ELR (cell line): ENCODE results near the gene VSTM1.
"Not testable (repeated sequence)": the region's sequence is repeated elsewhere in the genome, so short reads cannot be mapped to it uniquely, and the experiment has no call there.

Experiments used
- DNase-seq: peaks from one replicate; pipeline ENCODE4 v3.0.0-alpha.2; 2015; ENCODE audit warnings: low read depth

Gene VSTM1

DNA sequence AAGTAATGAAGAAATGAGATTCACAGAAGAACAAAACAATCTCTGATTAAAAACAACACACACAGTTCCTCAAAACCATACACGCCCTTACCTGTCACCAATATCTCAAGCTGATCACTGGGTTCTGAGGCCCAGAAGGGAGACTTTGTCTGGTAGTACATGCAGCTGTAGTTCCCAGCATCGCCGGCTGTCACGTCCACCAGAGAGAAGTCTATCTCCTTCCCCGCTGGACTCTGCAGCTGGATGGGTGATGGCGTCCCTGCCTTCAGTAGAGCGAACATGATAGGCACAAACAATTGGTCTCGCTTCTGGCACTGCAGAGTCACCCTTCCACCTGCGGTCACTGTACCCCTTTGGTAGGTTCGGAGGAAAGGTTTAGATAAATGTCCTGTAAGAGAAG is 10.1 kb upstream of the VSTM1 start:
- DNase-seq = no peak

- no peak for DNase-seq
Observed at GRCh38 chr19:54069470-54069869, 5.8 kb upstream of the VSTM1 start.

- no peak for DNase-seq
Observed at GRCh38 chr19:54062643-54063042, 1.1 kb downstream of the VSTM1 start.

DNA sequence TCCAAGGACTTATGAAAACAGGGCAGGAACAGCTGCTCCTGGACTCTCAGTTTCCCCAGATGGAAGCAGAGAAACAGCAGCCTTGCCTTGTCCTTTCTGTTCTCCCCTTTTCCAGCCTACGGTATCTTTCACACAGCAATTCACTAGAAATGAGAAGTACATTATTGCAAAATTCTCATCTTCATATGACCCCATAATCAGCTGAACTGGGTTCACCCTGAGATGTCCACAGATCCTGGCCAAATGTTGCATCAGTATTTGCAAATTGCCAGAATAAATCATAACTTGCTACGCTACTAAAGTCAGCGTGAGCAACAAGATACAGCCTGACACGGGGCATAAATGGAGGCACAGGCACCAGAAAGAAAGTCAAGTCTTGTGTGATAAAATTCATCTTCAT is 16.1 kb downstream of the VSTM1 start:
- DNase-seq = no peak

DNA sequence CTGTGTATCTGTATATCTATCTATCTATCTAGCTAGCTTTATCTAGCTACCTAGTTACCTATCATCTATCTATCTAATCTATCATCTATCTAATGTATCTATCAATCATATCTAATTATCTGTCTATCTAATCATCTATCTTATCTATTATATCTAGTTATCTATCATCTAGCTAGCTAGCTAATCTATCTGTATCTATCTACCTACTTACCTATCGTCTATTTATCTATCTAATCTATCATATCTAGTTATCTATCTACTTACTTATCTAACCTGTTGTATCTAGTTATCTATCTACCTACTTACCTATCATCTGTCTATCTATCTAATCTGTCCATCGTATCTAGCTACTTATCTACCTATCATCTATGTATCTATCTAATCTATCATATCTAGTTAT is 17.9 kb downstream of the VSTM1 start:
- no peak for DNase-seq

DNA sequence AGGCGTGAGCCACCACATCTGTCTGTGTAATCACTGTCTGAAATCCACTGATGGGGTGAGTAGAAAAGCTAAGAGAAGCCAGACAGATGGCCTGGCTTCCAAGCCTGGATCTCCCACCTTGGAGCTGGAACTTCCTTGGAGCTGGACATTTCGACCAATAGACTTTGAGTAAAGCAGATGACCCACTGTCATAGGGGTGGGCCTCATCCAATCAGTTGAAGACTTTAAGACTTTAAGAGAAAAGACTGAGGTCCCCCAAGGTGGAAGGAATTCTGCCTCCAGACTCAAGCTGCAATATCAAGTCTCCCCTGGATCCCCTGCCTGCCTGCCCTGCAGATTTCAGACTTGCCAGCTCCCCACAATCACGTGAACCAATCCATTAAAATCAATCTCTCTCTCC is 20.7 kb downstream of the VSTM1 start:
- no peak for DNase-seq

GRCh38 chr19:54041969-54042606 is 21.6 kb downstream of the VSTM1 start:
- DNase-seq = no peak

- no peak for DNase-seq
Observed at GRCh38 chr19:54040003-54040402, 23.7 kb downstream of the VSTM1 start.

DNA sequence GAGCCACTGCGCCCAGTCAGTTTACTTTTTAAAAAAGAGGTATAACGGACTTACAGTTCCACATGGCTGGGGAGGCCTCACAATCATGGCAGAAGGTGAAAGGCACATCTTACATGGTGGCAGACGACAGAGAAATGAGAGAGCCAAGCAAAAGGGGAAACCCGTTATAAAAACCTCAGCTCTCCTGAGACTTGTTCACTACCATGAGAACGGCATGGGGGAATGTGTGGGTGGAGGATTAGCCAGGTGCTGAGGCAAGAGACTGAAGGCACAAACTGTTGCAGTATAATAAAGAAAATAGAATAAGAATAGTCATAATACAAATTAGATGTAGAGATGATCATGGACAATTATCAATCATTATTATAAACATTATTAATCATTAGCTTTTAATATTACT is 27.2 kb downstream of the VSTM1 start:
- not testable (repeated sequence) for DNase-seq

GRCh38 chr19:54035215-54036178 is 28.2 kb downstream of the VSTM1 start:
- DNase-seq = peak; percentile 88

DNA sequence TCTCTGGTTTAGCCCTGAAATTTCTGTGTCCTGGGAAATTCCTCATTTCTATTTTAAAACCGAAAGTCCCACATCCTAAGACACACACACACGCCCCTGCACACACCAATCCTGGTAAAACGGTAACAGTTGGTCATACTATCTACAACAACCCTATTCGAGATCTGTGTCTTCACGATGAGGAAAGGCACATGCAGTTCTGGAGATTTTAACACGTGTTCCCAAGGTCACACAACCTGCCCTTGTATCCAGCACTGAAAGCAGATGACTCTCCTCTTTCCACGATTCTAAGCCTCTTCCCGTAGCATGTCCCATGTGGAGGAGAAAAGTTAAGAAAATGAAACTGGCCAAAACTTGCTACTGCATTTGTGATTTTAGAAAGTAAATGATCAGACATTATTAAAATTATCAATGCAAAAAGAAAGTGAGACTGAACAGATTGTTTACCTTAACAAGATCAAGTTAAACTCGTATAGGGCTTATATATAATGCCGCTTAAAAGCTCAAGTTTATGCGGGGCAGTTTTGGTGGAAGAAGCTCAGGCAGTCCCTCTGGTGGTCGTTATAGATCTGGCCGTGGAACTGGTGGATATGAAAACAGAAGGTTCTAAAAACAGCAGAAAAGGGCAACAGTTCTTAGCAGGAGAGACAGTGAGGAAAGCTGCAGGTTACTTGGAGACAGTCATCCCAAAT is 32.7 kb downstream of the VSTM1 start:
- DNase-seq = peak; percentile 40

GRCh38 chr19:54029930-54030490 is 33.7 kb downstream of the VSTM1 start:
- peak; percentile 73 for DNase-seq

GRCh38 chr19:54029301-54029700 is 34.4 kb downstream of the VSTM1 start:
- no peak for DNase-seq

DNA sequence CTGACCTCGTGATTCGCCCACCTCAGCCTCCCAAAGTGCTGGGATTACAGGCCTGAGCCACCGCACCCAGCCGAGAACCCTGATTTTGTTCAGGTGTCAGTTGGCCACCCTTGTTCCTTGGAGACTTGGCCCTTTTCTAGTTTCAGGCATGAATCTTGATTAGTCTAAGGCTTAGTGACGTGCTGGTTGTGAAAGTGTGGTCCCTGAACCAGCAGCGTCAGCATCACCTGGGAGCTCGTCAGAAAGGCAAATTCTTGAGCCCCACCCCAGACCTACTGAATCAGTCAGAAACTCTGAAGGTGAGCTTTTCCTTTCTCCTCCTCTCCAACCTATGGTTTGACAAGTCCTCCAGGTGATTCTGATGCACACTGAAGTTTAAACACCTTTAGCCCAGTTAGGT is 37.0 kb downstream of the VSTM1 start:
- no peak for DNase-seq

DNA sequence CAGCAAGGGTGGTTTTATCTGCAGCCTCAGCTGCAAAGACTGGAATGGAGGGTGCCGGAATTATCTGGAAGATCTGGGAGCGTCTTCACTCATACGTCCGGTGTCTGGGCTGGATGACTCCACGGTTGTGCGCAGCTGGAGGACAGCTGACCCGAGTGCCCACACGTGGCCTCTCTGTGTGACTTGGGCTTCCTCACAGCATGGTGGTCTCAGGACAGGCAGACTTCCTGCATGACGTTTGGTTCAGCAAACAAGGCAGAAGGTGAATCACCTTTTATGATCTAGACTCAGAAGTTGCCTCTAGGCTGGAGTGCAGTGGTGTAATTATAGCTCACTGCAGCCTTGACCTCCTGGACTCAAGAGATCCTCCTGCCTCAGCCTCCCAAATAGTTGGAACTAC is 39.0 kb downstream of the VSTM1 start:
- DNase-seq = peak; percentile 72

DNA sequence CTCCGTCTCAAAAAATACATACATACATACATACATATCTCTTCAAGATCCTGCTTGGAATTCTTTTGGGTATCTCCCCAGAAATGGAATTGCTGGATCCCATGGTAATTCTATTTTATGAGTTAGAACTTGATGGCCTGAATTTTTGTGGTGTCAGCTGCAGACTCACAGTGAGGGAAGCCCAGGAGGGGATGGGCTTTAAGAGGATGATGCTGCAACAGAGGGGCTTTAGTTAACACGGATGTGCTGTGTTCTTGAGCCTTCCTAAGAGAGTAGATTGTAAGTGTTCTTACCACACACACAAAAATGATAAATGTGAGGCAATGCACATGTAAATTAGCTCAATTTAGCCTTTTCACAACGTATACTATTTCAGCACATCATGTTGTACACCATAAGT is 40.5 kb downstream of the VSTM1 start:
- DNase-seq = peak; percentile 12

DNA sequence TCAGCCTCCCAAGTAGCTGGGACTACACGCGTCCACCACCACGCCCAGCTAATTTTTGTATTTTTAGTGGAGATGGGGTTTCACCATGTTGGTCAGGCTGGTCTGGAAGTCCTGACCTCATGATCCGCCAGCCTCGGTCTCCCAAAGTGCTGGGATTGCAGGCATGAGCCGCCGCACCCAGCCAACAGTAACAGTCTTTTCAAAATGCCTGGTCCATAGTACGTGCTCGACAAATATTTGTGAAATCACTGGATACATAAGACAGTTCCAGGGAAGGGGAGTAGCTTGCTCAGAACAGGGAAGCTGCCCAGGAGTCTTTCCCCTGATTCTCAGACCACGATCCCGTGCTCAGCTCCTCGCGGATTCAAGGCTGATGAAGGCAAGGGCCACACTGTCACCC is 41.8 kb downstream of the VSTM1 start:
- no peak for DNase-seq

- no peak for DNase-seq
Observed at GRCh38 chr19:54021363-54021762, 42.3 kb downstream of the VSTM1 start.

DNA sequence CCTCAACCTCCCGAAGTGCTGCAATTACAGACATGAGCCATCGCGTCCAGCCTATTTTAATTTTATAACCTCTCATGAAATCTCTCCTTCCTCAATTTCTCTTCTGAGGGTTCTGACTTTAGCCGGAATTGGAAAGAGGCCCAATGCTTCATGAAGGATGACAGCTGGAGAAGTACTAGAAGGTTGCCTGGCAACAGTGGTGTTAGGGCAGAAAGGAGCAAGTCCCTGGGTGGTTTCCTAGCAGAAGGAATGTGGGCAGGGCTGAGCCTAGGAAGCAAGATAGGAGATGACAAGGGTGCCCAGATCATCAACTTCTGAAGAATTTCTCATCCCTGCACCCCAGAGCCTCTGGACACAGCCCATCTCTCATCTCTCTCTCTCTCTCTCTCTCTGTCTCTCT is 46.4 kb downstream of the VSTM1 start:
- peak; percentile 59 for DNase-seq

- DNase-seq = no peak
Observed at GRCh38 chr19:54014920-54015560, 48.7 kb downstream of the VSTM1 start.

- DNase-seq = no peak
Observed at GRCh38 chr19:54013866-54014265, 49.8 kb downstream of the VSTM1 start.
